ENCODE data around the gene ARHGDIB.

The ARHGDIB gene

GRCh38 chr12:14907953-14908352, 53.4 kb downstream of the ARHGDIB start:
- H3K27ac ChIP-seq (ENCODE audit: low read length, poor library complexity, severe bottlenecking), result no peak overlapping the region
- H4K8ac ChIP-seq (ENCODE audit: low read length), result no peak overlapping the region
- no peak overlapping the region for H2BK5ac ChIP-seq (ENCODE audit: low read depth, low read length, poor library complexity, severe bottlenecking)
- no peak overlapping the region for H2AK5ac ChIP-seq (ENCODE audit: low read length, severe bottlenecking)
- no peak overlapping the region for H2BK15ac ChIP-seq (ENCODE audit: low read depth, poor library complexity, severe bottlenecking)
- DNase-seq, result no peak
- H3K36me3 ChIP-seq (ENCODE audit: control insufficient read depth in 1 of 2, insufficient read depth in 2 of 2, low read depth in 1 of 2, low read length in 2 of 2), result no peaks in the 10 kb centered on the region
- H2BK120ac ChIP-seq (ENCODE audit: low read depth, low read length), result no peak overlapping the region
- no peak overlapping the region for H2AFZ ChIP-seq (ENCODE audit: low read depth, low read length)
- H3K27me3 ChIP-seq (ENCODE audit: control insufficient read depth in 1 of 2, insufficient read depth in 1 of 2, low read length in 2 of 2), result no peaks in the 10 kb centered on the region
- H3K23ac ChIP-seq (ENCODE audit: low read length in 2 of 2), result no peak overlapping the region
- H3K4me1 ChIP-seq (ENCODE audit: control insufficient read depth, insufficient read depth, low read depth, low read length), result no peaks in the 10 kb centered on the region
- H3K79me1 ChIP-seq (replicated peaks; ENCODE audit: low read length, poor library complexity, severe bottlenecking), result no peaks in the 10 kb centered on the region
- no peak overlapping the region for H3K4me2 ChIP-seq (ENCODE audit: low read length, poor library complexity, severe bottlenecking)
- H3K18ac ChIP-seq (ENCODE audit: low read depth in 1 of 2, low read length in 2 of 2), result no peak overlapping the region
- WGBS, result 73% methylated on average over 1 of the region's 1 CpG
- no peak overlapping the region for H2BK12ac ChIP-seq (ENCODE audit: low read length in 2 of 2)
- no peak overlapping the region for H3K9ac ChIP-seq (ENCODE audit: low read length)
- no peak overlapping the region for H4K91ac ChIP-seq (ENCODE audit: low read length)
- no peak overlapping the region for H3K4ac ChIP-seq (ENCODE audit: low read depth in 1 of 2, low read length in 2 of 2)
- no peaks in the 10 kb centered on the region for H3K9me3 ChIP-seq (ENCODE audit: control insufficient read depth, low read length)
- H3K14ac ChIP-seq (ENCODE audit: low read length in 2 of 2), result no peak overlapping the region
- H3K4me3 ChIP-seq (ENCODE audit: insufficient read depth in 1 of 2, low read depth in 1 of 2, low read length in 2 of 2), result no peak overlapping the region

GRCh38 chr12:14906114-14906513, 55.3 kb downstream of the ARHGDIB start:
- Histone ChIP-seq H3K14ac (ENCODE audit: low read length in 2 of 2) (no peak overlapping the region), H2BK12ac (ENCODE audit: low read length in 2 of 2) (no peak overlapping the region), H3K4me3 (ENCODE audit: insufficient read depth in 1 of 2, low read depth in 1 of 2, low read length in 2 of 2) (no peak overlapping the region), H3K4me1 (ENCODE audit: control insufficient read depth, insufficient read depth, low read depth, low read length) (no peaks in the 10 kb centered on the region), H3K18ac (ENCODE audit: low read depth in 1 of 2, low read length in 2 of 2) (no peak overlapping the region), H3K36me3 (ENCODE audit: control insufficient read depth in 1 of 2, insufficient read depth in 2 of 2, low read depth in 1 of 2, low read length in 2 of 2) (no peaks in the 10 kb centered on the region), H3K9ac (ENCODE audit: low read length) (no peak overlapping the region), H3K27ac (ENCODE audit: low read length, poor library complexity, severe bottlenecking) (no peak overlapping the region), H3K27me3 (ENCODE audit: control insufficient read depth in 1 of 2, insufficient read depth in 1 of 2, low read length in 2 of 2) (no peaks in the 10 kb centered on the region), H3K9me3 (ENCODE audit: control insufficient read depth, low read length) (no peaks in the 10 kb centered on the region), H2AFZ (ENCODE audit: low read depth, low read length) (no peak overlapping the region), H4K91ac (ENCODE audit: low read length) (no peak overlapping the region), H3K4me2 (ENCODE audit: low read length, poor library complexity, severe bottlenecking) (no peak overlapping the region), H3K79me1 (replicated peaks; ENCODE audit: low read length, poor library complexity, severe bottlenecking) (no peaks in the 10 kb centered on the region), H3K23ac (ENCODE audit: low read length in 2 of 2) (no peak overlapping the region), H2BK5ac (ENCODE audit: low read depth, low read length, poor library complexity, severe bottlenecking) (no peak overlapping the region), H4K8ac (ENCODE audit: low read length) (no peak overlapping the region), H2BK120ac (ENCODE audit: low read depth, low read length) (no peak overlapping the region), H3K4ac (ENCODE audit: low read depth in 1 of 2, low read length in 2 of 2) (no peak overlapping the region), H2AK5ac (ENCODE audit: low read length, severe bottlenecking) (no peak overlapping the region), H2BK15ac (ENCODE audit: low read depth, poor library complexity, severe bottlenecking) (no peak overlapping the region)
- WGBS, result 92% methylated on average over 2 of the region's 5 CpGs
- no peak for DNase-seq

GRCh38 chr12:14905269-14906004, 56.0 kb downstream of the ARHGDIB start:
- Histone ChIP-seq H3K27me3 (ENCODE audit: control insufficient read depth in 1 of 2, insufficient read depth in 1 of 2, low read length in 2 of 2) (no peaks in the 10 kb centered on the region), H2BK120ac (ENCODE audit: low read depth, low read length) (no peak overlapping the region), H3K27ac (ENCODE audit: low read length, poor library complexity, severe bottlenecking) (no peak overlapping the region), H3K4me1 (ENCODE audit: control insufficient read depth, insufficient read depth, low read depth, low read length) (no peaks in the 10 kb centered on the region), H3K9me3 (ENCODE audit: control insufficient read depth, low read length) (no peaks in the 10 kb centered on the region), H3K4me3 (ENCODE audit: insufficient read depth in 1 of 2, low read depth in 1 of 2, low read length in 2 of 2) (no peak overlapping the region), H3K14ac (ENCODE audit: low read length in 2 of 2) (no peak overlapping the region), H2BK5ac (ENCODE audit: low read depth, low read length, poor library complexity, severe bottlenecking) (no peak overlapping the region), H3K9ac (ENCODE audit: low read length) (no peak overlapping the region), H2BK12ac (ENCODE audit: low read length in 2 of 2) (no peak overlapping the region), H2BK15ac (ENCODE audit: low read depth, poor library complexity, severe bottlenecking) (no peak overlapping the region), H3K4me2 (ENCODE audit: low read length, poor library complexity, severe bottlenecking) (no peak overlapping the region), H3K18ac (ENCODE audit: low read depth in 1 of 2, low read length in 2 of 2) (no peak overlapping the region), H4K91ac (ENCODE audit: low read length) (no peak overlapping the region), H3K4ac (ENCODE audit: low read depth in 1 of 2, low read length in 2 of 2) (no peak overlapping the region), H2AFZ (ENCODE audit: low read depth, low read length) (no peak overlapping the region), H3K23ac (ENCODE audit: low read length in 2 of 2) (no peak overlapping the region), H3K36me3 (ENCODE audit: control insufficient read depth in 1 of 2, insufficient read depth in 2 of 2, low read depth in 1 of 2, low read length in 2 of 2) (no peaks in the 10 kb centered on the region), H3K79me1 (replicated peaks; ENCODE audit: low read length, poor library complexity, severe bottlenecking) (no peaks in the 10 kb centered on the region), H2AK5ac (ENCODE audit: low read length, severe bottlenecking) (no peak overlapping the region), H4K8ac (ENCODE audit: low read length) (no peak overlapping the region)
- 94% methylated on average over 4 of the region's 5 CpGs for WGBS
- no peak for DNase-seq

- no peak overlapping the region for H3K4ac ChIP-seq (ENCODE audit: low read depth in 1 of 2, low read length in 2 of 2)
- H4K8ac ChIP-seq (ENCODE audit: low read length), result no peak overlapping the region
- no peak overlapping the region for H3K4me2 ChIP-seq (ENCODE audit: low read length, poor library complexity, severe bottlenecking)
- no peak overlapping the region for H4K91ac ChIP-seq (ENCODE audit: low read length)
- no peaks in the 10 kb centered on the region for H3K4me1 ChIP-seq (ENCODE audit: control insufficient read depth, insufficient read depth, low read depth, low read length)
- H3K18ac ChIP-seq (ENCODE audit: low read depth in 1 of 2, low read length in 2 of 2), result no peak overlapping the region
- H2BK15ac ChIP-seq (ENCODE audit: low read depth, poor library complexity, severe bottlenecking), result no peak overlapping the region
- 95% methylated on average over 8 of the region's 8 CpGs for WGBS
- H3K9me3 ChIP-seq (ENCODE audit: control insufficient read depth, low read length), result no peaks in the 10 kb centered on the region
- H3K14ac ChIP-seq (ENCODE audit: low read length in 2 of 2), result no peak overlapping the region
- H2AFZ ChIP-seq (ENCODE audit: low read depth, low read length), result no peak overlapping the region
- no peaks in the 10 kb centered on the region for H3K36me3 ChIP-seq (ENCODE audit: control insufficient read depth in 1 of 2, insufficient read depth in 2 of 2, low read depth in 1 of 2, low read length in 2 of 2)
- H3K9ac ChIP-seq (ENCODE audit: low read length), result no peak overlapping the region
- H2BK120ac ChIP-seq (ENCODE audit: low read depth, low read length), result no peak overlapping the region
- no peaks in the 10 kb centered on the region for H3K79me1 ChIP-seq (replicated peaks; ENCODE audit: low read length, poor library complexity, severe bottlenecking)
- no peak overlapping the region for H3K23ac ChIP-seq (ENCODE audit: low read length in 2 of 2)
- H3K4me3 ChIP-seq (ENCODE audit: insufficient read depth in 1 of 2, low read depth in 1 of 2, low read length in 2 of 2), result no peak overlapping the region
- no peak overlapping the region for H3K27ac ChIP-seq (ENCODE audit: low read length, poor library complexity, severe bottlenecking)
- no peaks in the 10 kb centered on the region for H3K27me3 ChIP-seq (ENCODE audit: control insufficient read depth in 1 of 2, insufficient read depth in 1 of 2, low read length in 2 of 2)
- H2BK5ac ChIP-seq (ENCODE audit: low read depth, low read length, poor library complexity, severe bottlenecking), result no peak overlapping the region
- H2AK5ac ChIP-seq (ENCODE audit: low read length, severe bottlenecking), result no peak overlapping the region
- DNase-seq, result no peak
- no peak overlapping the region for H2BK12ac ChIP-seq (ENCODE audit: low read length in 2 of 2)
Observed at GRCh38 chr12:14904854-14905253, 56.5 kb downstream of the ARHGDIB start.
